ENCODE results near the gene GAL3ST3. TPM values are rescaled to one million over a fixed set of nuclear protein-coding genes. Genes with fewer than 3 reads are reported as not detected.

The GAL3ST3 gene
- total and polyA plus RNA-seq, 4 experiments from 2014 or later = not detected

Other genes starting within 250 kb of the GAL3ST3 start
- gene SNX32, start 215.2 kb downstream of the GAL3ST3 start, total RNA-seq = under 1 TPM; 0.42 to 0.64 TPM
- gene SNX32, start 215.2 kb downstream of the GAL3ST3 start, polyA plus RNA-seq = under 1 TPM; 0.68 to 0.93 TPM
- 100 to 1,000 TPM; 540 to 578 TPM for gene CFL1, start 191.0 kb downstream of the GAL3ST3 start, total RNA-seq
- 1,000 to 10,000 TPM; 2,794 to 2,825 TPM for gene CFL1, start 191.0 kb downstream of the GAL3ST3 start, polyA plus RNA-seq
- 10 to 100 TPM; 93.6 to 95.5 TPM for gene MUS81, start 188.7 kb downstream of the GAL3ST3 start, total RNA-seq
- gene MUS81, start 188.7 kb downstream of the GAL3ST3 start, polyA plus RNA-seq = 10 to 100 TPM; 24.0 to 31.1 TPM
- 1 to 10 TPM; 6.0 to 8.3 TPM for gene EFEMP2, start 176.4 kb downstream of the GAL3ST3 start, total RNA-seq
- under 1 TPM; 0.40 to 0.55 TPM for gene EFEMP2, start 176.4 kb downstream of the GAL3ST3 start, polyA plus RNA-seq
- gene CTSW, start 169.3 kb downstream of the GAL3ST3 start, total RNA-seq = 10 to 100 TPM; 30.1 to 30.4 TPM
- 100 to 1,000 TPM in 1 of 2 donors, 10 to 100 TPM in 1; 80.9 to 107 TPM for gene CTSW, start 169.3 kb downstream of the GAL3ST3 start, polyA plus RNA-seq
- 10 to 100 TPM; 39.9 to 42.1 TPM for gene FIBP, start 160.7 kb downstream of the GAL3ST3 start, total RNA-seq
- 10 to 100 TPM; 79.3 to 99.0 TPM for gene FIBP, start 160.7 kb downstream of the GAL3ST3 start, polyA plus RNA-seq
- 10 to 100 TPM; 22.9 to 24.9 TPM for gene CCDC85B, start 158.5 kb downstream of the GAL3ST3 start, total RNA-seq
- gene CCDC85B, start 158.5 kb downstream of the GAL3ST3 start, polyA plus RNA-seq = 10 to 100 TPM; 60.0 to 68.3 TPM
- gene FOSL1, start 148.8 kb downstream of the GAL3ST3 start, total RNA-seq = under 1 TPM; 0.39 to 0.79 TPM
- gene FOSL1, start 148.8 kb downstream of the GAL3ST3 start, polyA plus RNA-seq = under 1 TPM in 1 of 2 donors, not detected in 1; 0.81 TPM
- gene C11orf68, start 130.1 kb downstream of the GAL3ST3 start, total RNA-seq = 10 to 100 TPM; 57.1 to 59.5 TPM
- 10 to 100 TPM; 48.0 to 81.6 TPM for gene C11orf68, start 130.1 kb downstream of the GAL3ST3 start, polyA plus RNA-seq
- gene DRAP1, start 129.7 kb downstream of the GAL3ST3 start, total RNA-seq = 10 to 100 TPM; 78.2 to 78.7 TPM
- 100 to 1,000 TPM in 1 of 2 donors, 10 to 100 TPM in 1; 90.4 to 102 TPM for gene DRAP1, start 129.7 kb downstream of the GAL3ST3 start, polyA plus RNA-seq
- gene TSGA10IP, start 103.7 kb downstream of the GAL3ST3 start, total RNA-seq = not detected
- gene TSGA10IP, start 103.7 kb downstream of the GAL3ST3 start, polyA plus RNA-seq = not detected
- gene SART1, start 87.4 kb downstream of the GAL3ST3 start, total RNA-seq = 10 to 100 TPM; 83.9 to 90.6 TPM
- gene SART1, start 87.4 kb downstream of the GAL3ST3 start, polyA plus RNA-seq = 10 to 100 TPM; 11.5 to 50.5 TPM
- gene EIF1AD, start 47.0 kb downstream of the GAL3ST3 start, total RNA-seq = 10 to 100 TPM; 60.2 to 65.4 TPM
- 10 to 100 TPM; 15.5 to 20.2 TPM for gene EIF1AD, start 47.0 kb downstream of the GAL3ST3 start, polyA plus RNA-seq
- 10 to 100 TPM; 90.8 to 92.9 TPM for gene BANF1, start 46.7 kb downstream of the GAL3ST3 start, total RNA-seq
- 100 to 1,000 TPM; 159 to 163 TPM for gene BANF1, start 46.7 kb downstream of the GAL3ST3 start, polyA plus RNA-seq
- not detected for gene CST6, start 37.2 kb downstream of the GAL3ST3 start, total RNA-seq
- gene CST6, start 37.2 kb downstream of the GAL3ST3 start, polyA plus RNA-seq = not detected
- gene CATSPER1, start 22.7 kb downstream of the GAL3ST3 start, total RNA-seq = not detected
- gene CATSPER1, start 22.7 kb downstream of the GAL3ST3 start, polyA plus RNA-seq = not detected
- gene SF3B2, start 3.2 kb upstream of the GAL3ST3 start, total RNA-seq = 100 to 1,000 TPM; 238 to 240 TPM
- 100 to 1,000 TPM in 1 of 2 donors, 10 to 100 TPM in 1; 74.4 to 128 TPM for gene SF3B2, start 3.2 kb upstream of the GAL3ST3 start, polyA plus RNA-seq
- gene PACS1, start 21.1 kb upstream of the GAL3ST3 start, total RNA-seq = 100 to 1,000 TPM; 251 to 262 TPM
- 100 to 1,000 TPM in 1 of 2 donors, 10 to 100 TPM in 1; 13.7 to 104 TPM for gene PACS1, start 21.1 kb upstream of the GAL3ST3 start, polyA plus RNA-seq
- gene KLC2, start 208.5 kb upstream of the GAL3ST3 start, total RNA-seq = 10 to 100 TPM; 33.6 to 34.0 TPM
- gene KLC2, start 208.5 kb upstream of the GAL3ST3 start, polyA plus RNA-seq = 1 to 10 TPM; 1.7 to 7.3 TPM
- 10 to 100 TPM; 76.4 to 79.4 TPM for gene RAB1B, start 219.5 kb upstream of the GAL3ST3 start, total RNA-seq
- gene RAB1B, start 219.5 kb upstream of the GAL3ST3 start, polyA plus RNA-seq = 10 to 100 TPM in 1 of 2 donors, 1 to 10 TPM in 1; 9.7 to 15.2 TPM
- 1 to 10 TPM; 1.4 to 1.8 TPM for gene CNIH2, start 229.0 kb upstream of the GAL3ST3 start, total RNA-seq
- gene CNIH2, start 229.0 kb upstream of the GAL3ST3 start, polyA plus RNA-seq = not detected
- gene YIF1A, start 240.0 kb upstream of the GAL3ST3 start, total RNA-seq = 10 to 100 TPM; 40.4 to 45.1 TPM
- 10 to 100 TPM; 53.4 to 77.5 TPM for gene YIF1A, start 240.0 kb upstream of the GAL3ST3 start, polyA plus RNA-seq
- gene TMEM151A, start 242.7 kb upstream of the GAL3ST3 start, total RNA-seq = not detected
- not detected for gene TMEM151A, start 242.7 kb upstream of the GAL3ST3 start, polyA plus RNA-seq